ENCODE data around the gene TMEM18.
"Not testable (repeated sequence)": the region's sequence is repeated elsewhere in the genome, so short reads cannot be mapped to it uniquely, and the experiment has no call there.

The TMEM18 gene

DNA sequence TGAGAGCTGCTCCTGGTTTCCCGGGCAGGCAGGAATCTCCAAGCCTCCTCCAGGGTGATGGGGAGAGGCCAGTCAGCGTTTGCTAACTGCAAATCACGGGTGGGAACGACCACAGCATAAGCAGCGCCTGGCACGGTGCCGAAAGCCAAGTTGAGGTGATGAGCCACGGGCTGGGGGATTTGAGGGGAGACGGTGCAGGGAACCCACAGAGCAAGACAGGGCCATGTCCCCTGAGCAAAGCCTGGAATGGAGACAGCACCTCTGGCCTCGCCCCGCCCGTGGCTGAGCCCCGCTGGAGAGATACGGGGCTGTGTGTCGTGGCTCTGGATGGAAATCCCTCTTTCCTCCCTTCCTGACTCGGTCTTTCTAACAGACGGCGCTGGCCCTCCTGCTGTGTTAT is 31.5 kb upstream of the TMEM18 start:
- no peak overlapping the region for H3K4me3 Mint-ChIP-seq
- no peaks in the 10 kb centered on the region for H3K9me3 Mint-ChIP-seq
- H3K36me3 Mint-ChIP-seq (ENCODE audit: low read depth), result no peaks in the 10 kb centered on the region
- no peaks in the 10 kb centered on the region for H3K4me1 Mint-ChIP-seq (ENCODE audit: low read depth)
- H3K27ac Mint-ChIP-seq, result no peak overlapping the region
- H3K27me3 Mint-ChIP-seq, result peaks cover 6% of the 10 kb centered on the region
- intact Hi-C loops (cut with micrococcal nuclease), result no loop called here

DNA sequence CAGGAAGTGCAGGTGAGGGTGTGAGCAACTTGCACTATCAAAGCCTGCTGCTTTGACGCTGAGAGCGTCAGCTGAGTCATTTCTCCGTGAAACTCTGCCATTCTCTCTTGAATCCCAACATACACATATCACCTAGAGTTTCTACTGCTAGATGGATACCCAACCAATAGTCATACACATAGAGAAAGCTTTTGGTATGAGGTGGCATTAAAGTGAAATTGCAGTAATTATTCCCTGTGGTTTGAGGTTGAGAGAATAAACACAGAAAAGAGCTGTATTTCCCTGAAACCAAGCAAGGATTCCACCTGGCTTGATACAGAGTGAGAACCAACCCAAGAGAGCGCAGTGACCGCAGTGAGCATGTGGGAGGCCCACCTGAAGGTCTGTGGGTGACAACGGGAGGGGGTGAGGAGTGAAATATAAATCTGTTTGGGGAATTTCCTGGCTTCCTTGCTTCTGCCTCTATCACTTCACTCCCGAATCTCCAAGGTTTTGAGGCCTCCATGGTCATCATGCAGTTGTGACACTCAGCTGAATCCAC is 28.8 kb upstream of the TMEM18 start:
- Mint-ChIP-seq H3K27ac (no peak overlapping the region), H3K27me3 (peaks cover 1% of the 10 kb centered on the region), H3K4me3 (no peak overlapping the region), H3K4me1 (ENCODE audit: low read depth) (no peaks in the 10 kb centered on the region), H3K36me3 (ENCODE audit: low read depth) (no peaks in the 10 kb centered on the region), H3K9me3 (no peaks in the 10 kb centered on the region)
- intact Hi-C loops (cut with micrococcal nuclease), result no loop called here

DNA sequence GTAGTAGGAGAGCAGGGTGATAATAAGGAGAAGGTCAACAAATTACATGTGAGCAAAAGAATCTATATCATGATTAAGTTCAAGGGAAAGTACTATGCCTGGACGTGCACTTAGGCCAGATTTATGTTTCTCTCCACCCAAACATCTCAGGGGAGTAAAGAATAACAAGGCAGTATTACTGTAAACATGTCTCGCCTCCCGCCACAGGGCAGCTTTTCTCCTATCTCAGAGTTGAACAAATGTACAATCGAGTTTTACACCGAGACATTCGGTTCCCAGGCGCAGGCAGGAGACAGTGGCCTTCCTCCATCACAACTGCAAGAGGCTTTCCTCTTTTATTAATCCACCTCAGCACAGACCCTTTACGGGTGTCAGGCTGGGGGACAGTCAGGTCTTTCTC is 25.6 kb upstream of the TMEM18 start:
- H3K4me1 Mint-ChIP-seq (ENCODE audit: low read depth); H3K27me3 Mint-ChIP-seq; intact Hi-C loops (cut with micrococcal nuclease); H3K36me3 Mint-ChIP-seq (ENCODE audit: low read depth); H3K9me3 Mint-ChIP-seq; H3K27ac Mint-ChIP-seq; H3K4me3 Mint-ChIP-seq: not testable (repeated sequence)

DNA sequence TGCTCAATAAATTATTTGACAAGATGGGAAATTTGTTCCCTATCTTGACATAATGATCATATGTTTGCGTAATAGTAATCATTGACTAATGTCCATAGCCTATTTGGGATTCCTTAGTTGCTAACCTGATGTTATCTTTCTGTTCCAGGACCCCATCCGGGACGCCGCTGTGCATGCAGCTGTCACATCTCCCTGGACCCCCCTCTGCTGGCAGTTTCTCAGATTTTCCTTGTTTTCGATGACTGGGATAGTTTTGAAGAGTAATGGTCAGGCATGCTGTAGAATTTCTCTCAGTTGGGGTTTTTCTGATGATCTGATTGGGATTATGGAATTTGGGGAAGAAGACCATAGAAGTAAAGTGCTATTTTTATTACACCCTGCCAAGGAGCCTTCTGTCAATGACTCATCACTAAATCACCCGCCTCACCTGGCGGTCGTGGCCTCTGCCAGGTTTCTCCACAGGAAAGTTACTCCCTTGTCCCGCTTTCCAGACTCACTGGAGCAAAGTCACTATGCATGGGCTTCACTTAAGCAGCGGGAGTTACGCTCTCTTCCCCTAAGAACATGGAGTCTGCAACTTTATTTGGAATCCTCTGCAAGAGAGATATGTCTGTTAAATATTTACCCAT is 19.9 kb upstream of the TMEM18 start:
- Mint-ChIP-seq H3K27ac (no peak overlapping the region), H3K36me3 (ENCODE audit: low read depth) (no peaks in the 10 kb centered on the region), H3K4me1 (ENCODE audit: low read depth) (peaks cover 10% of the 10 kb centered on the region), H3K27me3 (no peaks in the 10 kb centered on the region), H3K4me3 (no peak overlapping the region), H3K9me3 (peaks cover 8% of the 10 kb centered on the region)
- intact Hi-C loops (cut with micrococcal nuclease), result no loop called here

DNA sequence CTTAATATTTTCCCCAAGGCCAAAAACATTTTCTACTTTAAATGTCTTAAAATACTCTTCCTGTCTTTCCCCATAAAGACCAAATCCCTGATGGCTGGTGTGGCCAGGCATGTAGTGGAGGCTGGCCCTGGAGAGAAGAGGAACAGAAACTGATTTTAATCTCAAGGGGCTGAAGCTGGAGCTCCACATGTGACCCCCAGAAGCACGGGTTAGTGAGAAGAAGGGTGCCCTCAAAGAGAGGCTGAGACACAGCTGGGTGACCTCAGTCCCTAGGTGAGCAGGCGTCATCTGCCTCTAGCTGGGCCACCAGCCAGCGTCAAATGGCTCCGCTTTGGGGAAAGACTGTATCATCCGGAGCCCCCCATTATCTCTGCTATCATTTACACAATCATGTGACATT is 19.3 kb upstream of the TMEM18 start:
- no peaks in the 10 kb centered on the region for H3K27me3 Mint-ChIP-seq
- no peak overlapping the region for H3K27ac Mint-ChIP-seq
- intact Hi-C loops (cut with micrococcal nuclease), result no loop called here
- no peaks in the 10 kb centered on the region for H3K36me3 Mint-ChIP-seq (ENCODE audit: low read depth)
- peaks cover 10% of the 10 kb centered on the region for H3K4me1 Mint-ChIP-seq (ENCODE audit: low read depth)
- no peak overlapping the region for H3K4me3 Mint-ChIP-seq
- H3K9me3 Mint-ChIP-seq, result peaks cover 8% of the 10 kb centered on the region

GRCh38 chr2:694906-695510 is 17.8 kb upstream of the TMEM18 start:
- H3K9me3 Mint-ChIP-seq, result peaks cover 8% of the 10 kb centered on the region
- H3K36me3 Mint-ChIP-seq (ENCODE audit: low read depth), result no peaks in the 10 kb centered on the region
- H3K27me3 Mint-ChIP-seq, result peaks cover 4% of the 10 kb centered on the region
- intact Hi-C loops (cut with micrococcal nuclease), result no loop called here
- no peak overlapping the region for H3K27ac Mint-ChIP-seq
- H3K4me3 Mint-ChIP-seq, result no peak overlapping the region
- H3K4me1 Mint-ChIP-seq (ENCODE audit: low read depth), result peaks cover 10% of the 10 kb centered on the region

GRCh38 chr2:694174-694573 is 17.0 kb upstream of the TMEM18 start:
- intact Hi-C loops (cut with micrococcal nuclease), result no loop called here
- peaks cover 8% of the 10 kb centered on the region for H3K9me3 Mint-ChIP-seq
- peaks cover 10% of the 10 kb centered on the region for H3K4me1 Mint-ChIP-seq (ENCODE audit: low read depth)
- H3K4me3 Mint-ChIP-seq, result no peak overlapping the region
- H3K27ac Mint-ChIP-seq, result no peak overlapping the region
- H3K36me3 Mint-ChIP-seq (ENCODE audit: low read depth), result no peaks in the 10 kb centered on the region
- peaks cover 6% of the 10 kb centered on the region for H3K27me3 Mint-ChIP-seq

DNA sequence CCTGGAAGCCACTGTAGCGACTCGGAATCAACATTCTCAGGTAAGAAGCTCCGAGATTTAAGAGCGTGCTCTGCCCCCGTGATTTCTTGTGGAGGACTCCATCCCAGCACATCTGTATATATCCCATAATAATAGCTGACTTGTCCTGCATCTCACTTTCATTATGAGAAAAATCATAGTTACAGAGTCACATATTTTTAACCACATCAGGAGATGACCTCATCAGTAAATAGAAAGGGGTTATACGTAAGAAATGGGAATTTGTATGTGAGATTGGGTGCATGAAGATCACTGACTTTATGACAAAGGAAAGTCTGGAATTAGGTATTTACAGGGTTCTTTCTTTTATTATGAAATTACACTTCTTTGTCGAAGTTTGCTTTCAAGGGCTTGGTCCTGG is 16.4 kb upstream of the TMEM18 start:
- Mint-ChIP-seq H3K4me1 (ENCODE audit: low read depth) (peaks cover 10% of the 10 kb centered on the region), H3K36me3 (ENCODE audit: low read depth) (no peaks in the 10 kb centered on the region), H3K4me3 (no peak overlapping the region), H3K27me3 (peaks cover 6% of the 10 kb centered on the region), H3K27ac (no peak overlapping the region), H3K9me3 (peaks cover 2% of the 10 kb centered on the region)
- intact Hi-C loops (cut with micrococcal nuclease), result no loop called here

- H3K36me3 Mint-ChIP-seq (ENCODE audit: low read depth), result no peaks in the 10 kb centered on the region
- peaks cover 10% of the 10 kb centered on the region for H3K4me1 Mint-ChIP-seq (ENCODE audit: low read depth)
- no peak overlapping the region for H3K27ac Mint-ChIP-seq
- H3K27me3 Mint-ChIP-seq, result peaks cover 12% of the 10 kb centered on the region
- intact Hi-C loops (cut with micrococcal nuclease), result no loop called here
- H3K9me3 Mint-ChIP-seq, result no peaks in the 10 kb centered on the region
- no peak overlapping the region for H3K4me3 Mint-ChIP-seq
Measured at GRCh38 chr2:692767-693166, 15.6 kb upstream of the TMEM18 start.

DNA sequence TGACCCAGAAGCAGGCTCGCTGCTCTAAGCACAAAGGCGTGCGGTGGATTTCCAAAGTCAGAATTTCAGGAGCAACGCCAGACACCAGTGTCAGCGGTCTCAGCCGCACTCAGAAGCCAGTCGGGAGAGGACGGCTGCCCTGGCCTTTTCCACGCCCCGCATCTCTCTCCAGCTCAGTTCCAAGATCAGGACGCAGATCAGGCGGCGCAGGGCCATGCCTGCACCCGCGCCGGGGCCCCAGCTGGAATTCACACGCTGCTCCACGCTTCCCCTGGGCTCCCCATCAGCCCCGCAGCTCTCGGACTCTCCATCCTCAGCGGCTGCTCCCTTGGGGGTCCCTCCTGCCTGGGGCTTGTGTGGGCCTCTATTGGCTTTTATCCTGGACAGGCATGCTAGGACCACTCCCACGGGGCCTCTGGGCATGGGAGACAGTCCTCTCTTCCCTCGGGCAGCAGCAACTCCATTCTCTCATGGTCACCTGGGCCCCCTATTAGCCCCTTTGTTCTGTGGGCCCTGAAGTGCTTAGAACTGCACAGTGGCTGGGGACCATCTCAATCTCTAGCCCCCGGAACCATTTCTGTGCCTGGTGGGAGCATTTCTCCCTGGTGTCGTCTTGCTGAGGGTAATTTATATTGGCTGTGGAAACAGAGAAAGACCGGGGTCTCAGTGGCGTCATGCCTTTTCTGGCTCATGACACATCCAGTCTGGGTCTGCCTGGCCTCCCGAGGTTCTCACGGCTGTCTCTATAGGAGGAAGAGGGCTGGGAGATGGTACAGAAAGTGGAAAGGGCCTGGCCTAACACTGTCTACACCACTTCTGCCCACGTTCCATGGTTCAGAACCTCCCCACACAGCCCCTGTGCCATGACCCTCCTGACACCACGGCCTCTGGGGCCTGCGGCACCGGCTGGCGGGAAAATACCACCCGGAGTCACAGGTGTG is 14.9 kb upstream of the TMEM18 start:
- Mint-ChIP-seq H3K27me3 (peaks cover 12% of the 10 kb centered on the region), H3K36me3 (ENCODE audit: low read depth) (no peaks in the 10 kb centered on the region), H3K9me3 (no peaks in the 10 kb centered on the region), H3K4me1 (ENCODE audit: low read depth) (peaks cover 10% of the 10 kb centered on the region), H3K27ac (no peak overlapping the region), H3K4me3 (no peak overlapping the region)
- intact Hi-C loops (cut with micrococcal nuclease), result no loop called here

- H3K36me3 Mint-ChIP-seq (ENCODE audit: low read depth), result no peaks in the 10 kb centered on the region
- peaks cover 4% of the 10 kb centered on the region for H3K4me1 Mint-ChIP-seq (ENCODE audit: low read depth)
- intact Hi-C loops (cut with micrococcal nuclease), result no loop called here
- peaks cover 12% of the 10 kb centered on the region for H3K9me3 Mint-ChIP-seq
- H3K4me3 Mint-ChIP-seq, result no peak overlapping the region
- H3K27me3 Mint-ChIP-seq, result peaks cover 12% of the 10 kb centered on the region
- H3K27ac Mint-ChIP-seq, result no peak overlapping the region
Measured at GRCh38 chr2:690799-691198, 13.6 kb upstream of the TMEM18 start.

- intact Hi-C loops (cut with micrococcal nuclease), result no loop called here
- Mint-ChIP-seq H3K4me3 (no peak overlapping the region), H3K36me3 (ENCODE audit: low read depth) (no peaks in the 10 kb centered on the region), H3K4me1 (ENCODE audit: low read depth) (peaks cover 4% of the 10 kb centered on the region), H3K9me3 (peaks cover 20% of the 10 kb centered on the region), H3K27me3 (peaks cover 12% of the 10 kb centered on the region), H3K27ac (no peak overlapping the region)
Measured at GRCh38 chr2:689877-690510, 12.8 kb upstream of the TMEM18 start.

- Mint-ChIP-seq H3K4me3 (no peak overlapping the region), H3K9me3 (peaks cover 27% of the 10 kb centered on the region), H3K27ac (no peak overlapping the region), H3K27me3 (peaks cover 12% of the 10 kb centered on the region), H3K4me1 (ENCODE audit: low read depth) (peaks cover 4% of the 10 kb centered on the region), H3K36me3 (ENCODE audit: low read depth) (no peaks in the 10 kb centered on the region)
- intact Hi-C loops (cut with micrococcal nuclease), result no loop called here
Measured at GRCh38 chr2:689237-689636, 12.0 kb upstream of the TMEM18 start.

All from dendritic cell treated with granulocyte-macrophage colony-stimulating factor and Interleukin-4, amounts not matched to agents 40 ng/mL and 50 ng/mL, for 4 days (primary cell).